NCI-H345 treated with DMSO at 0.1 percent for 48 hours (cell line): ENCODE measurements around the gene PCK1.

Experiments
- DNase-seq: peaks from one replicate; lab custom pipeline; 2025; ENCODE audit not compliant: unreplicated experiment; lab: John Stamatoyannopoulos, UW

PCK1 gene

GRCh38 chr20:57600320-57601210 lies 39.7 kb downstream of the PCK1 start:
- DNase-seq, result no peak

GRCh38 chr20:57601211-57601570 lies 40.3 kb downstream of the PCK1 start:
- DNase-seq, result no peak

GRCh38 chr20:57601737-57602136 lies 40.8 kb downstream of the PCK1 start:
- no peak for DNase-seq

DNA sequence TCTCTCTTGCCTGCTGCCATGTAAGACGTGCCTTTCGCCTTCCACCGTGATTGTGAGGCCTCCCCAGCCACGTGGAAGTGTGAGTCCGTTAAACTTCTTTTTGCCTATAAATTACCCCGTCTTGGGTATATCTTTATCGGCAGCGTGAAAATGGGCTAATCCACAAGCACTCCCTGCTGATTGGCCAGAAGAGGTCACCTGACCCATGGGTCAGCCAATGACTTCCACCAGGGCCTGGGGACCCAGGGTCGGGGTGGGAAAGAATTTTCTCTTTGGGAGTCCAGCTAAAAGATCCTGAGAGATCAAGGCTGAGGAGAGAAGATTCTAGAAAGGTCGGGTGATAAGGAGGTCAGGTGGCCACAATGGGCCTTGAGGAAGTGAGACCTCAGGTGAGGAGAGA lies 42.2 kb downstream of the PCK1 start:
- DNase-seq, result no peak

DNA sequence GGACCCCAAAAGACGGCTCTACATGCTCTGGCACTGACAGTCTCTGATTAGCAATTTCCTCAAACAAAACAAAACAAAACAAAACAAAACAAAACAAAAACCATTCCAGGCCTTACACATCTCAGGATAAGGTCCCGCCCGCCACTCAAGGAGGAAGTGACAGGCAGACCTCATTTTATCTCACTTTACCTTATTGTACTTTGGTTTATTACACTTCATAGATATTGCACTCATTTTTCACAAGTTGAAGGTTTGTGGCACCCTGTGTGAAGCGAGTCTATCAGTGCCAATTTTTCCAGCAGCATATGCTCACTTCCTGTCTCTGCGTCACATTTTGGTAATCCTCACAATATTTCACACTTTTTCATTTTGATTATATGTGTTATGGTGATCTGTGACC lies 44.1 kb downstream of the PCK1 start:
- DNase-seq, result no peak

- no peak for DNase-seq
Measured at GRCh38 chr20:57605878-57606277, 45.0 kb downstream of the PCK1 start.

GRCh38 chr20:57608516-57608915 lies 47.6 kb downstream of the PCK1 start:
- no peak for DNase-seq

DNA sequence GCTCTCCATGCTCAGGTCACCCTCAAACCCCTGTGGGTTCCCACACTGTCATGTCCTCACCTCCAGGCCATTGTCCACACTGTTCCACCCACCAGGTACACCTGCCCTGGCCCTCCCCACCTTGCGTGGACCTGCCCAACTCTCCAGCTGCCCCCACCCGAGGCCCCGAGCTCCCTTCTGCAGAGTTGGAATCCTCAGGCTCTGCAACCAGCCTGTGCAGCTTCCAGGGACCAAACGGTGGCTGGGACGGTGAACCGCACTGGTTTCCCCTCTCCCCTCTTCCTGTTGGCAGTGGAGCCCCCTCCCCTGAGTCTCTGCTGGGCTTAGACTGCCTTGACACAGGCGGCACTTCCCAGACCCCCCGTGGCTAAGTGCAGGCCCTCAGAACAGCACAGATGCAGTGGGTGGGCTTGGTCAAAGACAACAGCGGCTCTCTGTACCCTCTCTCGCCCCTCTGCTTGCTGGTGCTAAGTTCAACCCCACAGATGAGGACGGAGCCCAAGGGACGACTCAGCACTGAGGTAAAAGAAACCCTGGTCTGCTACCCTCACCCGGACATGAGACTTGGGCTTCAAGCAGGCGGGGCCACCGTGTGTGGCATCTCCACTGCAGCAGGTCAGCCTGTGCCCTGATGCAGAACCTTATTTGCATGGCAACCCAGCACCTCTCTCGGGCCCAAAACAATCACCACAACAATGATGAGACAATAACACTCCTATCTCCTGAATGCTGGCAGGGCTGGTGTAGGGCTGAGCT lies 48.4 kb downstream of the PCK1 start:
- no peak for DNase-seq

- no peak for DNase-seq
Measured at GRCh38 chr20:57609842-57610167, 48.9 kb downstream of the PCK1 start.

DNA sequence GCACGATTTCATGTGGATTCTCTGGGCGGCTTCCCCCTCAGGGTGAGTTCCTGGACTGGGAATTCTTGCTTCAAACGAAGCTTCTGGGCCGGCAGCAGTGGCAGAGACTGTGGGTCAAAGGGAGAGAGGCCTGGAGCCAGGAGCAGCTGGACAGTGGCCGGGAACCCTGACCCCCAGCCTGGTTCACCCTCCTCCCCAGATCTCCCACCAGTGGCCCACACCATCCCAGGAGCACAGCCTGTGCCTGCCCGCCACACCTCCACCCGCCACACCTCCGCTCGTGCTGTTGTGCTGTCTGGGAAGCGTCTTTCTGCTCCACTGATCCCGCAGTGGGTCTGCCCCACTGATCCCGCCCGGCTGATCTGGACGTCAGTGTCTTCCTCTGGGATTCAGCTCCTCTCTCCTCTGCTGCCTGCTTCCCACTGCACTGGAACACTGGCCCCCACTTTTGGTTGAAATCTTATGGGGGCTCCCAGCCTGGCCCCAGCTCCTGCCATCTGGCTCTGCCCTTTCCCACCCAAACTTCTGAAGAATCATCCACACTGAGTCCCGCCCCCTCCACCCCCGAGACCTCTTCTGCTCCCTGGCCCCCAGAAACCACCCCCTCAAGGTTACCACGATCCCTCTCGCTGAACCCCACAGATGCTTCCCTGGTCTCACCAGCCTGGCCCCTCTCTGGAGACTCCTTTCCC lies 49.5 kb downstream of the PCK1 start:
- DNase-seq, result no peak

DNA sequence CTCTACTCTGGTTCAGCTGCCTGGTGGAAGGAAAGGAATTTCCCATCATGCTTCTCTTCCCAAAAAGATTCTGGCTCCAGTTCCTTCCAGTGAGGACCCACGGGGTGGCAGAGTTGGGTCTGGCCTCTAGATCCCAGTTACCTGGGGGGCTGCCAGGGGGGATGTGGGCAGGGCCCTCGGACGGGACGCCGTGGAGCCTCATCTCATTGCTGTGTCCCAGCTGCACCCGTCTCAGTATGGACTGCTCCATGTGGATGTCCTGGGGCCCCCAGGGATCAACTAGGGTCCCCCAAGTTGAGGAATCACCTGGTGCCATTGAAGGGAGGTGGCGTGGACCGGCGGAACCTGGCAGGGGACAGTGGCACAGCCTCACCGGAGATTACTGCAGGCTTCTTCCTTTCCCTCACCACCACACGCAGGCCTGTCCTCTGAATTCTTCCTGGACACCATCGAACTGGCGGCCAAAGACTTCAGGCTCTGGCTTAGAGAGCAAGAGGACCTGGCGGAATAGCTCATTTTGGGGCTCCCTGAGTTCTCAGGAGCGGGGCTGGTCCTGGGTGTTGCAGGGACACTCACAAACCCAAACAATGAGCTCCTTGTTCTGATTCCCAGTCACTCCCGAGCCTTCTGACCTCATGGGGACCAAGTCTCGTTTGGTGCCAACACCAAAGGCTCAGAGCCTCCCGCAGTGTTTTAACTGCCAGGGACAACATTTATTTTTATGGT lies 50.8 kb downstream of the PCK1 start:
- DNase-seq, result no peak

DNA sequence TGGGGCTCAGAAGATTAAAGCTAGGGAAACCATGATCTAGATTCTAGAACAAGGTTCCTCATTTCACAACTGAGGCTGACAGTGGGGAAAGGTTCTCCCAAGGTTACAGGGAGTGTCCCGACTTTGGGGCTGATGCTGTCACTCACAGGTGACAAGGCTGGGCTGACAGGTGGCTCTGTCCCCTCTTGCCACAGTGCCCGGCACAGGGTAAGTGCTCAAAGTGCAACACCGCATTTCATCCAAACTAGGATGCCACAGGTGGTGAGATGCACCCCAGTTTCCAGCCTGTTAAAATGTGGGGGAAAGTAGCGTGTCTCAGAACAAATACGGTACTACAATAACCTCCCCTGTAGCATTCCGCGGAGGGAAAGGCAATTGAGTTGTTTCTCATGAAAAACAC lies 51.5 kb downstream of the PCK1 start:
- DNase-seq, result no peak

DNA sequence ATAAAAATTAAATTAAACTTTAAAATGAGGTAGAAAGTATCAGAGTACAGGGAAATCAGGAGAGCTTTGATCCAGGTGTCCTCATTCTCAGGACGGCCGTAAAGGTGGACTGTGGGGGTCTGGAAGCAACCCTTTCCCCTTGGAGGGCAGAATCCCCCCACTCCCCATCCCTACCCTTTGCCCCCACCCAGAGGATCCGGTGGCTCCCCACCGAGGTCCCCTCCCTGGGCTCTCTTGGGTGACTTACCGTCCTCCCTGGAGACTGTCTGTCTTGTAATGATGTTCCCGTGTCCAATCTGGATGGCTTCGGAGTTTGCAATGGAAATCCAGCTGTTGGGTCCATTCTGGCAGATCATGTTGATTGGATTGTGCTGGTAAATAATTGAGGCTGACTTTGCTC lies 52.0 kb downstream of the PCK1 start:
- DNase-seq, result no peak

DNA sequence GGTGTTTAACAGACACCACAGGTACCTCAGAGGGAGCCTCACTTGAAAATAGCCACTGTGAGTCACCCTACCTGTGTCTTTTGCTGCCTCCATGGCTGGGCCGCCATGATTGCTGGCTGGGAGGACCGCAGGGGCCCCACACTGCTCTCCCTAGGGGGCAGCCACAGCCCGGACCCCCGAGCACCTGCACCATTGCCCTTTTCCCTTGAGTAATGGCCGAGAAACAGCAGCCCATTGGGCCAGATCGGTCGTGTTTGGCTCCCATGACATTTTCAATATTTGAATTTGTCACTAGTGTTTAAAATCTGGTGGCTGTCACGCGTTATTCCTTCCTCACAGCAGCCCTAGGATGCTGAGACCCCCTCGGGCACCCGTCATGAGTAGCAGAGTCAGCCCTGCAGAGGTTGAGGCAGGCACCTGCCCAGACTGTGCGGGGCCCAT lies 52.6 kb downstream of the PCK1 start:
- DNase-seq, result no peak

- no peak for DNase-seq
Measured at GRCh38 chr20:57614490-57615444, 53.9 kb downstream of the PCK1 start.

DNA sequence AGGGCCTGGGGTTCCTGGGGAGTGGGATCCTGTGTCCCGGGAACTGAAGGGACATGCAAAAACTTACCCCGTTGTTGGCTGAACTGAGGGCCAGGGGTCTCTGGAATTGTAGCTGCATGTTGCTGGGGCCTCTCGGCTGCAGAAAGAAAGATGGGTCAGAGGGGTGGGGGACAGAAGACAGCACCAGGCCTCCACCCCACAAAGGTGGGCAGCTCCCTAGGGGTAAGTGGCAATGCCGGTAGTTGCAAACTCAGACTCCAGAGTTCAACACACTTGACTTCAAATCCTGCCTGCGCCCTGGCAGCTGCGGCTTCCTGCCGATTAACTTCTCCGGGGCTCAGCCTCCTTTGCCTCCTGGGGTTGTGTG lies 54.5 kb downstream of the PCK1 start:
- DNase-seq, result no peak

- no peak for DNase-seq
Measured at GRCh38 chr20:57616143-57616951, 55.4 kb downstream of the PCK1 start.

- no peak for DNase-seq
Measured at GRCh38 chr20:57617079-57617795, 56.3 kb downstream of the PCK1 start.
